ENCODE data around the gene PPP2R2B.
"Not testable (repeated sequence)": the region's sequence is repeated elsewhere in the genome, so short reads cannot be mapped to it uniquely, and the experiment has no call there.

Gene PPP2R2B

GRCh38 chr5:146731909-146732659 lies 146.5 kb downstream of the PPP2R2B start:
- no peak for DNase-seq

GRCh38 chr5:146728746-146729145 lies 149.8 kb downstream of the PPP2R2B start:
- DNase-seq: not testable (repeated sequence)

DNA sequence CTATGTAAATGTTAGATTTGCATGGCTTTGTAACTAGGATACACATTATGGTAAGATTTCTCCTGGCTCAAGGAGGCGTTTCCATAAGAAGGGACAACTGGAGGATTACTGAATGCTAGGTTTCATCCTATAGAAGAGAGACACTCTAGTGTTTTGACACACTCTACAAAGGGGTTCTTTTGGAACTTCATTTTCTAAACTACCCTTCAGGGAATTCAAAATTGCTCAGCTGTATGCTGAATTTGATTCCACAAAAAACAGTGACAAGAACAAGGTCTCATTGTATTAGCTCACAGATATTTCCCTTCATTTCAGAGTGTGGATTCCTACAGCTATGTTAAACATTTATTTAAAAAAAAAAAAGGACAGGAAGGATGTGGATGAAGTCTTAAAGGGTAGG lies 151.7 kb downstream of the PPP2R2B start:
- DNase-seq: no peak

GRCh38 chr5:146726020-146726419 lies 152.5 kb downstream of the PPP2R2B start:
- peak; percentile 34 for DNase-seq

- DNase-seq: no peak
Observed at GRCh38 chr5:146725025-146725424, 153.5 kb downstream of the PPP2R2B start.

GRCh38 chr5:146722361-146722779 lies 156.2 kb downstream of the PPP2R2B start:
- no peak for DNase-seq

GRCh38 chr5:146721073-146721815 lies 157.3 kb downstream of the PPP2R2B start:
- DNase-seq: peak; percentile 63

DNA sequence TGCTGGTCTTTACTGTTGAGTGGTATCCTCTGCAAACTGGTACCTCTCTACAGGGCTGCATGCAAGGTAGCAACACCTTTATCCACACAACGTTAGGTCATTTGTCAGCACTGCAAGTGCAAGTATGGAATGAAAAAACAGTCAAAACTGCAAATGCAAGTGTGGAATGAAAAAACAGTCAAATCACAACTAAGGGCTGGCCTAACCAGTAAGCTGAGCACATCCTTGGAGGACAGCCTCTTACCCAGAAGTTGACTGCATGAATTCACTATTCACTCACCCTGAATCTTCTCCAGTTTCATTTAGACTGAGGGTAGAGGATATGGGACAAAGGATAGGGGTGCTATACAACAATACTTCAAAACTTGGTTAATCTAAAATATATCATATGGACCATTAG lies 158.4 kb downstream of the PPP2R2B start:
- no peak for DNase-seq

- DNase-seq: no peak
Observed at GRCh38 chr5:146719179-146719578, 159.4 kb downstream of the PPP2R2B start.

DNA sequence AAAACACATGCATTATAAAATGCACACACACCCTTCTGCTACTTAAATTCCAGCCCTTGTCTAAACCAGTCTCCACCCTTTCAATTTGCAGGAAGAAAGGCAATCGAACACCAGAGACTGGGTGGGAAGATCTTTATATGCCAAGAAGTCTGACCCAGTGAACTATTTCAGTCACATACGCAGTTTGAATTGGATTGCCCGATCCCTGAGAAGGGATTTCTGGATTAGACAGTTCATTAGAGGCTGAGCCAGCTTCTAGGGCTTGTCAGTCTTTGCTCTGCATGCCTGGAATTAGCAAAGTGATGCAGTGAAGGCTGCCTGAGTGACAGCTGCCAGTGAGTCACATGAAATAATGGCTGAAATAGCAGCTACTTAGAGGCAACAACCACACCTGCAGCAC lies 159.9 kb downstream of the PPP2R2B start:
- DNase-seq: peak; percentile 28

DNA sequence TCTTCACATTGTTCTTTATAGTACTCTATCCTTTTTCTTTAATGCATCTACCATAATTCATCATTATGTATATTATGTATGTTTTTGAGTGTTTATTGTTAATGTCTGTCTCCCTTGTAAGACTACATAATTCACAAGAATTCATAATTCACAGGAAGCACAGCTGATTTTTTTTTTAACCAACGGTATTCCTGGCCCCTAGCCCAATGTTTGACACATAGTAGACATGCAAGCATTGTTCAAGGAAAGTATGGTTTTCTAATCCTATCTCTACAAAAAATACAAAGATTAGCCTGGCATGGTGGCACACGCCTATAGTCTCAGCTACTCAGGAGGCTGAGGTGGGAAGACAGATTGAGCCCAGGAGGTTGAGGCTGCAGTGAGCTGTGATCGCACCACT lies 160.6 kb downstream of the PPP2R2B start:
- no peak for DNase-seq

DNA sequence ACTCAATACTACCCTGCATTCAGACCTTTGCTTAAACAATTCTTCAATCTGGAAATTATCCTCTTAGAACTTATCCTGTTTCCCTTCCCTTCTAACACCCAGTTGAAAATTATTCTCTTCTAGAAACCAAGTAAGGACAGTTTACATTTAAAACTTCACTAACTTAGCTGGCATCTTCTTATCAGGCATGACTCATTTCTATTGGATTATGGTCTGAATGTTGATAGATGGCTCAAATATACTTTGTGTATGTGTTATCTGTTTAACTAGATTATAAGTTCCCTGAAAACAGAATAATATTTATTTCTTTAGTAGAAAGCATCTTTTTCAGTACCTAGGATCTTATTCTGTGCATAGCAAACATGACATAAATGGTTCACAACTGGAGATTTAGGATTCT lies 161.9 kb downstream of the PPP2R2B start:
- DNase-seq: no peak

DNA sequence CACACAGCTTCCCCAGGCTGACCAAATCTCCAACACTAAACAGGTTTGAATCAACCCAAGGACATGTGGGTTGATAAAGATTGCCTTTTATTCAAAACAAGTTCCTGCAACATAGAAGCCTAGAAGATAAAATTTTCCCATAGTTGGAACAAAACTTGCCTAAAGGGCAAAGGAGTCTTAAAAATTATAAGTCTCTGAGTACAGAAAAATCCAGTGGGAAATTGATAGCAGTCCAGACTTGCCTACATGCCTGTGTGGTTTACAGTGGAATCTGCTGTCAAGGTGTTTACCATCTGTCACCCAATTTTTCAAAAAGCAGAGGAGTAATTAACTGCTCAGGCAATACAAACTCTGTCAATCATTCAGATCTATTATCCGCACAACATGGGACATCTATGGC lies 168.2 kb downstream of the PPP2R2B start:
- no peak for DNase-seq

DNA sequence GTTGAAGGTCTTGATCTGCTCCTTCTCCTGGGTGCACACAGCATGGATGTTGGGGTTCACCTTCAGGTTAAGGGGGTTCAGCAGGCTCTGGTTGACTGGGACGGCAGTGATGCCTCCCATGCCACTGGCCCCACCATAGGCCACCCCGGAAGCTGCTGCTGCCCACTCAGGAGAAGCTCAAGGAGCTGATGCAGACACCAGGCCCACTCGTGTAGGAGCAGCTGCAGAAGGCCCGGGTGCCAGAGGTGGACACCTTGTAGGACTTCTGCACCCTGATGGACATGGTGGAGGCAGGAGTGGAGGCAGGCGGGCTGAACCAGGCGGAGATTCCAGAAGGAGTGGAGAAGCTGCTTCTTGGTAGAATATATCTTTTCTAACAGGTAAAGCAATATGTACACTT lies 171.2 kb downstream of the PPP2R2B start:
- no peak for DNase-seq

- DNase-seq: no peak
Observed at GRCh38 chr5:146706321-146706972, 172.1 kb downstream of the PPP2R2B start.

DNA sequence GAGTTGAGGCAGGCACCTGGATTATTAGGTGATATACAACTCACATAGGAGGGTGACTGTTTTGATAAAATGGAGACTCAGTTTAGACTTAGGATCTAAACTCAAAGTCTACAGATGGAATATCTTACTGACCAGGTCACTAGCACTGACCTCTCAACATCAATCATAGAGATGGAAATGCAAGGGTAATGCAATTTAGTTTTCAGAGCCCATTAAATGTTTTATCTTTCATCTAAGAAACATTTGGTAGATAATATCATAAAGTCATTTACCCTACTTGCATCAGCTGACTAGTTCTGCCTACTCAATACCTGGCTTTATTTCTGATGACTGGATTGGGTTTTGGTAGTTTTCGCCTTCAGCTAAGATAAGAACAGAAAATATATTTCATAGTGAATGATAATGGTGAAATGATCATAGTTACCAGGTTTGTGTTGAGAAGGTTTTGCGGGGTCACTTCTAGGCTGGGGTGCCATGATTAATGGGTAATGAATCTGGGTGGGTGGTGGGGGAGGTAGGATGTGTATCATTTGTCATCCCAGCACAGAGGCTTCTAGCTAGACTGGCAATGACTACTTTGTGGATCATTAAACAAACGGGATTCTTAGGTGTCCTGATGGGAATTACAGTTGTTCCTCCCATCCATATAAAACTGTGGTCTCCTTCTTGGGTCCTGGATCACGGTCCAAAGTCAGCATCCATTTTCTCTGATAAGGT lies 173.4 kb downstream of the PPP2R2B start:
- no peak for DNase-seq

- no peak for DNase-seq
Observed at GRCh38 chr5:146703899-146704298, 174.7 kb downstream of the PPP2R2B start.

GRCh38 chr5:146703499-146703898 lies 175.1 kb downstream of the PPP2R2B start:
- no peak for DNase-seq

DNA sequence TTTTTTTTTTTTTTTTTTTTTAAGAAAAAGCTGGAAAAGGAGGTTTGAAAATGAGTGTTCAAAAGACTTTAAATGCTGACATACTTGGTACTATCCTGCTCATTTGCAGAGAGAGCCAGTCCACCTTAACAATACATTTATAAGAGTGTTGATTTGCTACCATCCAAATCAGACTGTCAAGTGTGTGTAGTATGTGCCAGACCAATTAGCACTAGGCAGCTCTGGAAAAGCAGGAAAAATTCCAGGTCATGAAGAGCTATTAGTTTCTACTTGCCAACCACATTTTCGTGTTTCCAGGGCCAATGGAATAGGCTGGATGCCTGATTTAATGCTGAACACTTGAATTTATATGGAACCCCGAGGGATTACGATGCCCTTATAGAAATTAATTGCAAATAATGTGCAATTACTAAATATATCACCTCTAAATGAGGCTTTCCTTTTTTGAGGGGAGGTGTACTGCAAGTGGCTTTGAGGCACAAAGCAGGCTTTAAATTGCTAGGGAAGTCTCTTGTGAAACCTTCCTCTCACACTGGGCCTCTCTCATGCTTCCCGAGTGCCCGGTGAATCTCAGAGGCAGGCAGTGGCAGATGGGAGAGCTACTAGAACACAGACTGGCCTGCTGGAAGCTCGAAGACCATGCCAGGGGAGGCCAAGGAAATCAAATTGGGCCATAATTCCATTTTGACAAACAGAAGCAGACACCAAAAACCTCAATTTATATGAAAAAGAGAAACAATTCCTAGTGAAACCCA lies 178.7 kb downstream of the PPP2R2B start:
- peak; percentile 95 for DNase-seq

DNA sequence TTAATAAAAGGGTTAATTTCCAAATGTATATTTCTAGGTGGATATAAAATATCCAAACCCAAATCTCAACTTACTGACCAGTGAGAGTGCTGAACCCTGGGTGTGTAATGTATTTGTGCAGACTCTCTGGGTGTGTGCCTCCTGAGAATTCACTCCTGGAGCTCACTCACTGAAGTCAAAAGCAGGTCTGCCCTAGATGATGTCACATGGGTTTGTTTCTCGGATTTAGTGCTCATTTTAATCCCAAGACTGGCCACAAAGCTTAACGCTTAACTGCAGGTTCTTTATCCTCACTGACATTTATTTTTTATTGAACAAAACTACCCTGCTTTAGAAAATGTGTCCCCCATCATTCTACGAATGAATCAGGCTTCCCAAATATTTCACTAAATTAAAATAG lies 179.4 kb downstream of the PPP2R2B start:
- peak; percentile 42 for DNase-seq

DNA sequence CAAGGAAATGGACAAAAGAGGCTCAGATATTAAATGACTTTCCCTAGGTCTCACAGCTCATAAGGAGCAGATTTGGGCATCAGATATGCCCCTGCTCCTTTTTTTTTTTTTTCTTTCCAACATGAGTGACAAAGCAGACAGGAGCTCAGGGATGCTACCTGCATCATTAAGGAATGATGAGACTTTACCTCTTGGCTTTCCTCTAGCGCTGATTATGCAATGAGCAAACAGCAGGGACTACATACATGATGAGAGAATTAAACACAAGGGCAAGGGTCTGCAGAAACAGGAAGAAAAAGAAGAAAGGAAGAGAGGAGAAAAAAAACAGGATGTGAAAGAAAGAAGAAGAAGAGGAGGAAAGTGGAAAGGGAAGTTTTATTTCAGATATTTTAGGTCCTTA lies 179.9 kb downstream of the PPP2R2B start:
- no peak for DNase-seq

DNA sequence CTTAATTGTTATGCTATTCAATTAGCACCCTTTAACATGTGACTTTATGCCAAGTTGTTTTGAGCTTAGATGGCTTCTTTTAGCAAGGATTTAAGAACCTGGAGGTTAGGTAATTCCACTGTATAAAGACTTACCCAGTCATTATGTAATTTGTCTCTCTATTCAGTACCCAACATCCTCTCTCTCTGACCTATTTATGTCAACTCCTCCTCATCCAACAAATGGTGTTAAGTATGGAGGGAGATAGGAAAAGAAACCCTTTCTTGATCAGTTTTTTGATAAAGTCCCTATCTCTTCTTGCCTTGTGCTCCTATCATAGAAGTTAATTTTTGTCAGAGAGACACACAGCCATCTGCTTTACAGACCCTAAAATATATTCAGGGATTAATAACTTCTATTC lies 181.3 kb downstream of the PPP2R2B start:
- DNase-seq: no peak

GRCh38 chr5:146695646-146696045 lies 182.9 kb downstream of the PPP2R2B start:
- no peak for DNase-seq

All from NCI-H446 treated with DMSO at 0.1 percent for 48 hours (cell line).